Caki2 (cell line): ENCODE results near the gene BACH2. TPM values are rescaled to one million over a fixed set of nuclear protein-coding genes. Genes with fewer than 3 reads are reported as not detected.

ENCODE experiments used
- DNase-seq: peaks from one replicate; pipeline ENCODE4 v3.0.0-alpha.2; 2015; ENCODE audit warnings: low read depth
- in situ Hi-C: cut with HindIII; loops from 2 replicates; pipeline ENCODE4 v1.10.0; 2016; ENCODE audit warnings: low sequenced_read_pairs, low pct_unique_long_range_greater_than_20kb, mixed read lengths
- total RNA-seq: library from RNA; depleted of rRNA; stranded (reverse); fragments of >200 nt; shearing (Covaris generic); gene quantifications from 2 replicates; pipeline ENCODE4 v1.2.3, GENCODE V29; 2014; ENCODE audit warnings: low replicate concordance

Gene BACH2
- total RNA-seq, 1 experiment from 2014 or later, result 8.1 TPM

- in situ Hi-C loops, result no loop called here
- no peak for DNase-seq
Observed at GRCh38 chr6:89886378-89887120, 410.1 kb downstream of the BACH2 start.
